PC-3 (cell line): ENCODE data around the gene FGD3. TPM values are rescaled to one million over a fixed set of nuclear protein-coding genes. Genes with fewer than 3 reads are reported as not detected.

Experiments
- ATAC-seq: fragments of 200-7000 bp; cut with Tn5 transposase; 2 replicates; pipeline ENCODE4 v1.9.1; 2020; ENCODE audit warnings: mild to moderate bottlenecking, moderate library complexity
- BruUV-seq: library from RNA; stranded (reverse); fragments of 400-500 nt; replicated peaks from 2 replicates; lab custom pipeline; 2021; lab: Mats Ljungman, UMichigan
- CTCF ChIA-PET: fragments of 300-600 bp; sonication (Branson Sonifier 250); formaldehyde crosslinking; loops from one replicate; lab custom pipeline; 2022; ENCODE audit warnings: antibody characterized with exemption; lab: Charles Lee
- POLR2A ChIA-PET: fragments of 300-600 bp; sonication (Branson Sonifier 250); formaldehyde crosslinking; loops from one replicate; lab custom pipeline; 2022; ENCODE audit warnings: antibody characterized with exemption; ENCODE audit not compliant: unreplicated experiment; lab: Charles Lee
- DNase-seq: peaks from one replicate; pipeline ENCODE4 v3.0.0-alpha.2; 2015
- H2AFZ ChIP-seq: fragments of 300-600 bp; sonication (generic); 2 replicates; pipeline ENCODE4 v1.6.0; 2016; ENCODE audit warnings: antibody characterized with exemption, low read length
- H3F3A ChIP-seq: fragments of 300-600 bp; sonication (generic); one replicate; pipeline ENCODE4 v1.6.0; 2017; ENCODE audit warnings: antibody characterized with exemption, low read length, control low read depth, mild to moderate bottlenecking; ENCODE audit not compliant: unreplicated experiment
- H3K27ac ChIP-seq: fragments of 300-600 bp; sonication (generic); 2 replicates; pipeline ENCODE4 v1.5.1; 2016; ENCODE audit warnings: mild to moderate bottlenecking, low read length
- H3K27me3 ChIP-seq: fragments of 300-600 bp; sonication (generic); 2 replicates; pipeline ENCODE4 v1.6.1; 2016; ENCODE audit warnings: low read length, mixed read lengths
- H3K36me3 ChIP-seq: fragments of 300-600 bp; sonication (generic); 2 replicates; pipeline ENCODE4 v1.6.1; 2016; ENCODE audit warnings: low read depth, mixed run types, low read length, mixed read lengths
- H3K4me1 ChIP-seq: fragments of 300-600 bp; sonication (generic); 2 replicates; pipeline ENCODE4 v1.5.1; 2016; ENCODE audit warnings: low read length; ENCODE audit not compliant: insufficient read depth
- H3K4me2 ChIP-seq: fragments of 300-600 bp; sonication (generic); 2 replicates; pipeline ENCODE4 v1.6.0; 2016; ENCODE audit warnings: low read length
- H3K4me3 ChIP-seq: fragments of 300-600 bp; sonication (generic); 2 replicates; pipeline ENCODE4 v1.5.1; 2016; ENCODE audit warnings: mild to moderate bottlenecking, low read length, mixed read lengths
- H3K79me2 ChIP-seq: fragments of 300-600 bp; sonication (generic); 2 replicates; pipeline ENCODE4 v1.6.1; 2017; ENCODE audit warnings: low read length, mixed read lengths
- H3K9ac ChIP-seq: fragments of 300-600 bp; sonication (generic); 2 replicates; pipeline ENCODE4 v1.6.0; 2016; ENCODE audit warnings: mild to moderate bottlenecking, low read length
- H3K9me2 ChIP-seq: fragments of 300-600 bp; sonication (generic); replicated peaks from 2 replicates; pipeline ENCODE4 v1.6.1; 2016; ENCODE audit warnings: mixed run types, low read length, mixed read lengths
- H3K9me3 ChIP-seq: fragments of 300-600 bp; sonication (generic); 2 replicates; pipeline ENCODE4 v1.6.1; 2016; ENCODE audit warnings: low read length, mixed read lengths
- H4K20me1 ChIP-seq: fragments of 300-600 bp; sonication (generic); 2 replicates; pipeline ENCODE4 v1.6.1; 2016; ENCODE audit warnings: low read length, mixed read lengths
- CTCF ChIP-seq: fragments of 300-600 bp; sonication (generic); conservative IDR thresholded peaks from 2 replicates; pipeline ENCODE4 v1.5.1; 2017; ENCODE audit warnings: antibody characterized with exemption, low read depth, mild to moderate bottlenecking, low read length
- EZH2 ChIP-seq: fragments of 300-600 bp; sonication (generic); IDR thresholded peaks from one replicate; pipeline ENCODE4 v1.6.1; 2017; ENCODE audit warnings: antibody characterized with exemption, mild to moderate bottlenecking, low read length; ENCODE audit not compliant: unreplicated experiment
- EZH2phosphoT487 ChIP-seq: fragments of 300-600 bp; sonication (generic); IDR thresholded peaks from 2 replicates; pipeline ENCODE4 v1.6.1; 2018; ENCODE audit warnings: mild to moderate bottlenecking, antibody characterized with exemption, low read length, borderline replicate concordance
- intact Hi-C: fragments of 100-400 bp; cut with micrococcal nuclease; formaldehyde crosslinking; loops from 2 replicates; pipeline ENCODE4 v1.9.0; 2023
- total RNA-seq: library from RNA; depleted of rRNA; stranded (reverse); fragments of >200 nt; gene quantifications from 2 replicates; pipeline ENCODE4 v1.2.3, GENCODE V29; 2014

FGD3 gene
- total RNA-seq, 1 experiment from 2014 or later = 5.4 TPM

GRCh38 chr9:93027750-93028149, 80.4 kb downstream of the FGD3 start:
- Histone ChIP-seq H3K27ac (no peak overlapping the region), H3F3A (no peaks in the 10 kb centered on the region), H3K79me2 (no peaks in the 10 kb centered on the region), H3K9ac (no peak overlapping the region), H3K4me1 (no peaks in the 10 kb centered on the region), H3K27me3 (no peaks in the 10 kb centered on the region), H3K4me3 (no peak overlapping the region), H2AFZ (no peak overlapping the region), H3K9me3 (no peaks in the 10 kb centered on the region), H3K9me2 (no peaks in the 10 kb centered on the region), H4K20me1 (no peaks in the 10 kb centered on the region), H3K36me3 (no peaks in the 10 kb centered on the region), H3K4me2 (no peak overlapping the region)
- POLR2A ChIA-PET = no interaction called here
- intact Hi-C loops = no loop called here
- no TSS peak for BruUV-seq
- CTCF ChIA-PET = no interaction called here
- TF ChIP-seq CTCF (no peak), EZH2 (no peak), EZH2phosphoT487 (no peak)
- DNase-seq (no peak), ATAC-seq (no peak)

- no peaks in the 10 kb centered on the region for H3K9me3 ChIP-seq
- TF ChIP-seq EZH2phosphoT487 (no peak), CTCF (no peak)
- H2AFZ ChIP-seq = no peak overlapping the region
- ChIA-PET CTCF (no interaction called here), POLR2A (no interaction called here)
- no peak overlapping the region for H3K4me2 ChIP-seq
- H3K79me2 ChIP-seq = no peaks in the 10 kb centered on the region
- H3K27me3 ChIP-seq = no peaks in the 10 kb centered on the region
- no peak overlapping the region for H3K9ac ChIP-seq
- H3K36me3 ChIP-seq = no peaks in the 10 kb centered on the region
- H3K9me2 ChIP-seq = no peaks in the 10 kb centered on the region
- no peak overlapping the region for H3K27ac ChIP-seq
- no peak for ATAC-seq
- no peaks in the 10 kb centered on the region for H4K20me1 ChIP-seq
- no peak overlapping the region for H3K4me3 ChIP-seq
- no peak for DNase-seq
- no peaks in the 10 kb centered on the region for H3F3A ChIP-seq
- BruUV-seq = no TSS peak
- no peaks in the 10 kb centered on the region for H3K4me1 ChIP-seq
- intact Hi-C loops = no loop called here
Measured at GRCh38 chr9:93028448-93029006, 81.2 kb downstream of the FGD3 start.

GRCh38 chr9:93030642-93031628, 83.6 kb downstream of the FGD3 start:
- H4K20me1 ChIP-seq = no peaks in the 10 kb centered on the region
- ChIA-PET CTCF (no interaction called here), POLR2A (no interaction called here)
- DNase-seq (no peak), ATAC-seq (no peak)
- no peak overlapping the region for H3K9ac ChIP-seq
- intact Hi-C loops = no loop called here
- no peaks in the 10 kb centered on the region for H3K9me3 ChIP-seq
- H3F3A ChIP-seq = no peaks in the 10 kb centered on the region
- no peak overlapping the region for H2AFZ ChIP-seq
- no peak overlapping the region for H3K4me2 ChIP-seq
- H3K79me2 ChIP-seq = no peaks in the 10 kb centered on the region
- no peaks in the 10 kb centered on the region for H3K9me2 ChIP-seq
- no peak overlapping the region for H3K27ac ChIP-seq
- no peaks in the 10 kb centered on the region for H3K27me3 ChIP-seq
- no TSS peak for BruUV-seq
- no peaks in the 10 kb centered on the region for H3K4me1 ChIP-seq
- no peaks in the 10 kb centered on the region for H3K36me3 ChIP-seq
- TF ChIP-seq EZH2 (no peak), EZH2phosphoT487 (no peak), CTCF (no peak)
- no peak overlapping the region for H3K4me3 ChIP-seq
